Lower lobe of right lung (tissue), 2 donors: ENCODE data around the gene PGAP3. TPM values are rescaled to one million over a fixed set of nuclear protein-coding genes. Genes with fewer than 3 reads are reported as not detected.
A peak's percentile ranks its signal among the peaks of the same experiment; 100 is the strongest.

ENCODE experiments used
- ATAC-seq, 2 donors: fragments of 200-7000 bp; cut with Tn5 transposase; one replicate each; pipeline ENCODE4 v1.9.1; 2020 to 2022; ENCODE audit warnings: mild to moderate bottlenecking in 2 of 2, moderate library complexity in 2 of 2
- DNase-seq: peaks from one replicate; pipeline ENCODE4 v3.0.0-alpha.2; 2020
- H3K27ac ChIP-seq: fragments of 200-600 bp; one replicate; pipeline ENCODE4 v1.8.0; 2022
- H3K27me3 ChIP-seq: fragments of 200-600 bp; one replicate; pipeline ENCODE4 v1.8.0; 2022; ENCODE audit warnings: low read depth
- H3K36me3 ChIP-seq: fragments of 200-600 bp; one replicate; pipeline ENCODE4 v1.8.0; 2022; ENCODE audit warnings: mild to moderate bottlenecking
- H3K4me1 ChIP-seq: fragments of 200-600 bp; one replicate; pipeline ENCODE4 v1.8.0; 2022
- H3K4me3 ChIP-seq: fragments of 200-600 bp; one replicate; pipeline ENCODE4 v1.8.0; 2022; ENCODE audit warnings: mild to moderate bottlenecking
- H3K9me3 ChIP-seq: fragments of 200-600 bp; one replicate; pipeline ENCODE4 v1.8.0; 2022
- intact Hi-C: fragments of 100-400 bp; cut with DNase I; formaldehyde crosslinking; loops from one replicate; pipeline ENCODE4 v1.11.0; 2022
- total RNA-seq: library from RNA; stranded (reverse); fragmentation: NEBNext Ultra II Directional; extraction: Animal tissue kit (Norgen Biotek cat#: 25700); gene quantifications from one replicate; pipeline ENCODE4 v1.2.1, GENCODE V29; 2021
- TF ChIP-seq, protein P1 (sequence below): fragments of 200-600 bp; IDR thresholded peaks from one replicate; pipeline ENCODE4 v1.8.0; 2022; ENCODE audit warnings: antibody characterized with exemption, mild to moderate bottlenecking
- donor health status: DM: no; HTN: yes; CAD: no; lungs with severe emphysema.

Gene PGAP3
- total RNA-seq, 1 donor from 2014 or later, result 20.7 TPM

DNA sequence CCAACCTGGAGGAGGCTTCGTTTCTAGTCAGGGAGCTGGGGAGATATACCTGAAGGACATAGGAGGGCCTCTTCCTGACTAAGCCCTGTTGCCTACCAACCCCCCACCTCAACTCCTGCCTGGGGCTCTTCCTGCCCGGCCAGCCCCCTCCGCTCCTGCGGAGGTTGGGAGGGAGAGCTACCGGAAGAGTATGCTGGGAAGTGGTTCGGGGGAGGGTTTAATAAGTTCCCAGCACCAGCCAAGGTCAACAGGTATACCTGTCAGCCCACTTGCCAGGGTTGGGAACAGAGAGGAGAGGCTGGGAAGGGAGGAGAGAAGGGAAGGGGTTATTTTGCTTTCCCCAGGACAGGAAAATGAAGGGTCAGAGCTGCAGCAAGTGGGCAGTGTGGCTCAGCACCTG is 56.5 kb downstream of the PGAP3 start:
- H3K4me1 ChIP-seq, result peaks cover 21% of the 10 kb centered on the region
- TF ChIP-seq, protein P1, sequence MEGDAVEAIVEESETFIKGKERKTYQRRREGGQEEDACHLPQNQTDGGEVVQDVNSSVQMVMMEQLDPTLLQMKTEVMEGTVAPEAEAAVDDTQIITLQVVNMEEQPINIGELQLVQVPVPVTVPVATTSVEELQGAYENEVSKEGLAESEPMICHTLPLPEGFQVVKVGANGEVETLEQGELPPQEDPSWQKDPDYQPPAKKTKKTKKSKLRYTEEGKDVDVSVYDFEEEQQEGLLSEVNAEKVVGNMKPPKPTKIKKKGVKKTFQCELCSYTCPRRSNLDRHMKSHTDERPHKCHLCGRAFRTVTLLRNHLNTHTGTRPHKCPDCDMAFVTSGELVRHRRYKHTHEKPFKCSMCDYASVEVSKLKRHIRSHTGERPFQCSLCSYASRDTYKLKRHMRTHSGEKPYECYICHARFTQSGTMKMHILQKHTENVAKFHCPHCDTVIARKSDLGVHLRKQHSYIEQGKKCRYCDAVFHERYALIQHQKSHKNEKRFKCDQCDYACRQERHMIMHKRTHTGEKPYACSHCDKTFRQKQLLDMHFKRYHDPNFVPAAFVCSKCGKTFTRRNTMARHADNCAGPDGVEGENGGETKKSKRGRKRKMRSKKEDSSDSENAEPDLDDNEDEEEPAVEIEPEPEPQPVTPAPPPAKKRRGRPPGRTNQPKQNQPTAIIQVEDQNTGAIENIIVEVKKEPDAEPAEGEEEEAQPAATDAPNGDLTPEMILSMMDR, result no peak
- DNase-seq (peak; percentile 62), ATAC-seq (peak; percentile 75)
- intact Hi-C loops, result no loop called here
- H3K36me3 ChIP-seq, result no peaks in the 10 kb centered on the region
- peaks cover 20% of the 10 kb centered on the region for H3K27me3 ChIP-seq
- H3K27ac ChIP-seq, result peak overlapping the region; percentile 56
- no peaks in the 10 kb centered on the region for H3K9me3 ChIP-seq
- peak overlapping the region; percentile 27 for H3K4me3 ChIP-seq

DNA sequence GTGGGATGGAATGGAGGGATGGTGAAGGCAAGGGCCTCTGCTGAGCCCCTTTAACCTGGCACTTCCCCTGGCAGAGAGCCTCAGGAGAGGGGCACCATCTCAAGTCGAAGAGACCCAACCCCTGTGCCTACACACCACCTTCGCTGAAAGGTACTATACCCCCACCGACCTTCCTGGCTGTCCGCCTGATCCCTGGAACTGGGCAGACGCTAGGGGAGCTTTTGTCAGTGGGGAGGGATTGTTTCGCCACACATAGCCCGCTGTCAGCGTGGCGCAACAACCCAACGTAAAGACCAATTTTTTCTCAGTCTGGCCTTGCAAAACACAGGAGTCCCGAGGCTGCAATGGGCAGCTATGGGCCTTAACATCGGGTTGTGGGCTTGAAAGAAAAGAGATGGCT is 58.0 kb downstream of the PGAP3 start:
- intact Hi-C loops, result no loop called here
- Histone ChIP-seq H3K4me1 (peaks cover 18% of the 10 kb centered on the region), H3K36me3 (no peaks in the 10 kb centered on the region), H3K4me3 (no peak overlapping the region), H3K27me3 (peaks cover 33% of the 10 kb centered on the region), H3K27ac (peak overlapping the region; percentile 53), H3K9me3 (no peaks in the 10 kb centered on the region)
- TF ChIP-seq, protein P1, result no peak
- peak; percentile 63 for DNase-seq
- no peak for ATAC-seq

DNA sequence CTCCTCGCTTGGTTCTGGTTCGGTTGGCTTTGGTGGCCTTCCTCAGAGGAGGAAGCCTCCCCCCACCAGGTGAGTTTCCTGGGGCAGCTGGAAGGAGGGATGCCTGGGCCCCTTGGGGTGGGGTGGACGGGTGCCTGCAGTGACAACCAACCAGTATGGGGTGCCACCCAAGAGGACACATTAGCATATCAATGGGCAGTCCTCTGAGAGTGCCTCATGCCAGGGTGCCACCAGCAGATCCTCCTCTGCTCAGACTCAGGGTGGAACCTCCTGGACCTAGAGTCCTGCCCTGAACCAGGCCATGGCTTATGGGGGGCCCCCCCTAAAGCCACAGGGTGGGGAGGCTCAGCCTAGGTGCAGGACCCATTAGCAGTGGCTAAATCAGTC is 58.4 kb downstream of the PGAP3 start:
- peaks cover 34% of the 10 kb centered on the region for H3K27me3 ChIP-seq
- H3K36me3 ChIP-seq, result no peaks in the 10 kb centered on the region
- H3K4me3 ChIP-seq, result no peak overlapping the region
- peak overlapping the region; percentile 53 for H3K27ac ChIP-seq
- no peaks in the 10 kb centered on the region for H3K9me3 ChIP-seq
- DNase-seq (no peak), ATAC-seq (peak in 1 of 2 donors; percentile 2)
- TF ChIP-seq, protein P1, result no peak
- intact Hi-C loops, result no loop called here
- peaks cover 14% of the 10 kb centered on the region for H3K4me1 ChIP-seq

DNA sequence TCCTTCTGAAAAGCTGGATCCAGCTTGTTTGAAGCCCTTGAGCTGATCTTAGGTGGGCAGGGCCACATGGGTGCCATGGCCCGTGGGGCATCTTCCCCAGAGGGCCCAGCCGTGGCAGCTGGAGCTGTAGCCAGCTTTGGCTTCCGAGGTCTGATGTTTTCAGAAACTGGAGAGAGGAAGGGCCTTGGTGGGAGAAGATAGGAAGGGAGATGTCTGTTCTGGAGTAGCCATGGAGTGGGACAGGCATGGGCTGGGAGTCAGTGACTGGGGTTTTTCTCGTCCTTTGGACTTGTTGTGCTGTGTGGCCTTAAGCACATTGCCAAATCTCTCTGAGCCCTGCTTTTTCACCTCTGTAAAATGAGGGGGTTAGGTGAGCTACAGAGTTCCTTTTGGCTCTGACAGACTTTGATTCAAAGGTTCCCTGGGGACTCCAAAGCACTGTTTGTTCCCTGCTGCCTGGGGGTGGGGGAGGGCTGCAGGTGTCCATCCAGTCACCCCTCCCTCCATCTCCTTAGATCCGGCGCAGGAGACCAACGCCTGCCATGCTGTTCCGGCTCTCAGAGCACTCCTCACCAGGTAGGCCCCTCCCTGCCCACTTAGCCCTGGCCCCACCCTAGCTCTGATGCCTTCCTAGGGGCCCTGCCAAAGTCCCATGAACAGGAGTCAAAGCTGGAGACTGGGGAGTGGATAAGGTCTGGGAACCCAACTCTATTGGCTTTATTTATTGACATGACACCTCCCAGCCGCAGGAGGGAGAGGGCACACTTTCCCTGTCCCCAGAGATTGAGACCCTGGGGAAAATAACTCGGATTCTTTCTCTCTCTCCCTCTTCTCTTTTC is 59.0 kb downstream of the PGAP3 start:
- Histone ChIP-seq H3K27ac (peak overlapping the region; percentile 53), H3K27me3 (peaks cover 34% of the 10 kb centered on the region), H3K4me1 (peaks cover 11% of the 10 kb centered on the region), H3K36me3 (no peaks in the 10 kb centered on the region), H3K9me3 (no peaks in the 10 kb centered on the region), H3K4me3 (no peak overlapping the region)
- DNase-seq (peak; percentile 79), ATAC-seq (peak; percentile 74 to 76)
- TF ChIP-seq, protein P1, result no peak
- intact Hi-C loops, result no loop called here

DNA sequence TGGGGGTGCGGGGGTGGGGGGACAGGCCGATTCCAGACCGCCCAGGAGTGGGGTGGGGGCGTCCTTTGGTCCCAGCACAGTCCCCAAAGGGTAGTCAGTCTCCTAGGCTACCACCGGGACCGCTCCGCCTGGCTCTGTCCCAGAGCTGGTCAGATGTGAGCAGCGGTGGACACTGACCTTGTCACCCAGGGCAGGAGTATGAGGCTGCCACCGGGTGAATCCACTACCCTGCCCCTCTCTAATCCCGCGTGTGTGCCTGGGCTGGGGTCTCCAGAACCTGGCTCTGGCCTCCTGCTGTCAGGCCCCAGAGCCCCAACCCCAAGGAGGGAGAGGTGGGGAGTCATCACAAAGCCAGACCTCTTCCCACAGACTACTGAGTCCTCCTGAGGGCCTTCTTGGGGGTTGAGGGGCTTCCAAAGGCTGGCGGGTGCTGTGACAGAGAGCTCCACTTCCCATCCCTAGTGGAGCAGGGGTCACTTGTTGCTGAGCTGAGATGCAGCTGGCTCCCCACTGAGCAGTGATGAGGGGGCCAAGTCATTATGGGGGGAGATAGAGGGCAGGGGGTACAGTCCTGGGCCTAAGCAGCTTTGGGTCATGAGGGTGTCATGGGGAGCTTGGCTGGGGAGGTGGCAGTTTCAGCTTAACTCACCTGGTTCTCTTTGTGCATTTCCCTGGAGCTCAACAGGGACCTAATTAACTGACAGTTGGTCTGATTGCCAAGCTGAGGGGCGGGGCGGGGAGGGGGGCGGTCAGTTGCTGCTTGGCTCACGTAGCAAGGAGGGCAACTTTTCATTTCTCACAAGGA is 59.9 kb downstream of the PGAP3 start:
- no peak for DNase-seq
- peaks cover 16% of the 10 kb centered on the region for H3K4me1 ChIP-seq
- H3K36me3 ChIP-seq, result no peaks in the 10 kb centered on the region
- ATAC-seq, result peak in 1 of 2 donors; percentile 4
- intact Hi-C loops, result no loop called here
- peaks cover 34% of the 10 kb centered on the region for H3K27me3 ChIP-seq
- TF ChIP-seq, protein P1, result no peak
- peak overlapping the region; percentile 49 for H3K4me3 ChIP-seq
- H3K27ac ChIP-seq, result peak overlapping the region; percentile 53
- no peaks in the 10 kb centered on the region for H3K9me3 ChIP-seq
